ENCODE data around the gene IGLL1. TPM values are rescaled to one million over a fixed set of nuclear protein-coding genes. Genes with fewer than 3 reads are reported as not detected.
"Not testable (repeated sequence)": the region's sequence is repeated elsewhere in the genome, so short reads cannot be mapped to it uniquely, and the experiment has no call there.

IGLL1 gene
- polyA plus RNA-seq (ENCODE audit: low read depth in 6 of 6): not detected

- H3K27me3 Mint-ChIP-seq: peaks cover 9 to 32% (median 29%) of the 10 kb centered on the region in 3 donors
- H3K9me3 Mint-ChIP-seq: no peaks in the 10 kb centered on the region
- peak within 1 kb of the TSS in 3 of 6 donors; percentile 49 to 88 (median 52) for H3K27ac Mint-ChIP-seq
- peaks cover 23 to 49% (median 44%) of the 10 kb centered on the region in 3 donors for H3K4me1 Mint-ChIP-seq
- DNase-seq (no peak), ATAC-seq (ENCODE audit: low read depth in 2 of 2) (no peak)
- H3K36me3 Mint-ChIP-seq: no peaks in the 10 kb centered on the region
- H3K4me3 Mint-ChIP-seq: peak within 1 kb of the TSS in 7 of 8 donors; percentile 19 to 88 (median 66)
Observed at GRCh38 chr22:23579870-23580575, at the start of gene IGLL1. Gene IGLL1 (minus strand): TSS chr22:23580290. CDS start chr22:23580190, 100 bp downstream.

- H3K4me1 Mint-ChIP-seq; ATAC-seq (ENCODE audit: low read depth in 2 of 2); H3K27ac Mint-ChIP-seq: not testable (repeated sequence)
Observed at GRCh38 chr22:23628056-23628743, 48.1 kb upstream of the IGLL1 start.

DNA sequence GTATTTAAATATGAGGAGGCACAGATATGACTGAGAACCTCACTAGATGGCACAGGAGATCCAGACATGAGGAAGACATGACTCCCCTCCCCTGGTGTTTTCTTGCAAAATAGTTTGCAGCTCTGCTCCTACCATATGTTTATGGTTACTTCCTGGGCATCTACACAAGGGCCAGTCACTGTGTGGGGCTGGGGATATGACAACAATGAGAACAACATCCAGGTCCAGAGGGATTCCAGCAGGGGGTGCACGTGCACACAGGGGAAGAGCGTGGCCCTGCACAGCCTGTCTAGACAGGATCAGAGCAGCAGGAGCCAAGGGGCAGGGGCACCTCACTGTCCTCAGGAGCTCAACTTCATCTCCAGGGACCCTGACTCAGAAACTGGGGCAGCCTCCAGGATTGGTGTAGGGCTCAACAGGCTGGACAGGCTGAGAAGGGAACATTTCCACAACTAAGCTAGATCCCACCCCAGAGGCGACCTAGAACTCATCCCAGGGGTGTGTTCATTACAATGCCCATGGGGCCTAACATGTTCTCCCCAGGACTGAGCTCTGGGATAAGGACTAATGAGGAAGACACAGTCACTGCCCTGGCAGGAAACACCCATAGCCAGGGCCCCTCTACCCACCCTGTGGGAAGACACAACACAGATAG, 47.4 kb upstream of the IGLL1 start:
- H3K4me1 Mint-ChIP-seq, H3K9me3 Mint-ChIP-seq, H3K36me3 Mint-ChIP-seq, H3K27ac Mint-ChIP-seq, H3K27me3 Mint-ChIP-seq, H3K4me3 Mint-ChIP-seq: not testable (repeated sequence)
- peak; percentile 66 to 75 for ATAC-seq (ENCODE audit: low read depth in 2 of 2)
- peak; percentile 30 for DNase-seq

More at GRCh38 chr22:23628056-23628743, 48.1 kb upstream of the IGLL1 start:
- H3K9me3 Mint-ChIP-seq, H3K27me3 Mint-ChIP-seq, DNase-seq, H3K4me3 Mint-ChIP-seq, H3K36me3 Mint-ChIP-seq: not testable (repeated sequence)

- DNase-seq (no peak), ATAC-seq (ENCODE audit: low read depth in 2 of 2) (no peak)
- Mint-ChIP-seq H3K4me1 (peaks cover 0 to 6% (median 4%) of the 10 kb centered on the region in 3 donors), H3K36me3 (no peaks in the 10 kb centered on the region), H3K27ac (no peak overlapping the region), H3K9me3 (no peaks in the 10 kb centered on the region), H3K4me3 (peak overlapping the region in 1 of 8 donors; percentile 60), H3K27me3 (no peaks in the 10 kb centered on the region)
Observed at GRCh38 chr22:23626286-23626975, 46.3 kb upstream of the IGLL1 start.

- Mint-ChIP-seq H3K27me3 (no peaks in the 10 kb centered on the region), H3K4me3 (no peak overlapping the region), H3K4me1 (peaks cover 0 to 5% (median 4%) of the 10 kb centered on the region in 3 donors), H3K36me3 (peaks cover 0 to under 1% of the 10 kb centered on the region in 2 donors), H3K9me3 (no peaks in the 10 kb centered on the region), H3K27ac (peak overlapping the region in 2 of 6 donors; percentile 26 to 53)
- ATAC-seq (ENCODE audit: low read depth in 2 of 2) (no peak), DNase-seq (no peak)
Observed at GRCh38 chr22:23622634-23623033, 42.5 kb upstream of the IGLL1 start.

- DNase-seq; H3K27me3 Mint-ChIP-seq; H3K36me3 Mint-ChIP-seq; H3K27ac Mint-ChIP-seq; H3K9me3 Mint-ChIP-seq; H3K4me3 Mint-ChIP-seq; ATAC-seq (ENCODE audit: low read depth in 2 of 2); H3K4me1 Mint-ChIP-seq: not testable (repeated sequence)
Observed at GRCh38 chr22:23621916-23622315, 41.8 kb upstream of the IGLL1 start.

DNA sequence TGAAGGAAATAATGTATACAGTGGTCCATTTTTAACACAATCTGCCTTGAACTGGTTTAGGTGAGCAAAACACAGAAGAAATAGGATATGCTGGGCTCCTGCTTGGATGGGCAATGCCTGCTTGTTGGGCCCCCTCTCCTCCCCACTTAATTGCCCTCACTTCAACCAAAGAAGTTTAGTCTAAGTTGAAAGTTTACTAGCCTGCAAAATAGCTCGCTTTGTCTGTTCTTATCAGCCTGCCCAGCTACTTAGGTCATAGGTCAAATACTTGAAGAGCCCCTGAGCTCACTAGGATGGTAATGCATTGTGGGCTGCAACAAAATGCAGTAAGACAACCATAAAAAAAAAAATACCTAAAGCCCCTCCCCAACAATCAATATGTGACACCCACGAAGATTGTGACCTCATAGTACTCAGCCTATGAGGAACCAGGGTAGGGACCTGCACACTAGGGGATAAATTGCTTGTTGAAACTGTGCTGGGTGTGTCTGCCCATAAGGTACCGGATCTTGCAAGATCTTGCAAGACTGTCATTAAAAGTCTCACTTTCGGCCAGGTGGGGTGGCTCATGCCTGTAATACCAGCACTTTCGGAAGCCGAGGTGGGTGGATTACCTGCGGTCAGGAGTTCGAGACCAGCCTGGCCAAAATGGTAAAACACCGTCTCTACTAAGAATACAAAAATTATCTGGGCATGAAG, 41.1 kb upstream of the IGLL1 start:
- Mint-ChIP-seq H3K36me3 (peaks cover 0 to 8% of the 10 kb centered on the region in 2 donors), H3K4me1 (no peaks in the 10 kb centered on the region), H3K27ac (no peak overlapping the region), H3K4me3 (no peak overlapping the region), H3K9me3 (no peaks in the 10 kb centered on the region), H3K27me3 (no peaks in the 10 kb centered on the region)
- DNase-seq (no peak), ATAC-seq (ENCODE audit: low read depth in 2 of 2) (no peak)

- ATAC-seq (ENCODE audit: low read depth in 2 of 2): no peak
- Mint-ChIP-seq H3K9me3 (no peaks in the 10 kb centered on the region), H3K27ac (peak overlapping the region in 1 of 6 donors; percentile 34), H3K4me3 (no peak overlapping the region), H3K4me1 (no peaks in the 10 kb centered on the region), H3K27me3 (no peaks in the 10 kb centered on the region), H3K36me3 (peaks cover 0 to 12% of the 10 kb centered on the region in 2 donors)
- no peak for DNase-seq
Observed at GRCh38 chr22:23613193-23613972, 33.3 kb upstream of the IGLL1 start.

DNA sequence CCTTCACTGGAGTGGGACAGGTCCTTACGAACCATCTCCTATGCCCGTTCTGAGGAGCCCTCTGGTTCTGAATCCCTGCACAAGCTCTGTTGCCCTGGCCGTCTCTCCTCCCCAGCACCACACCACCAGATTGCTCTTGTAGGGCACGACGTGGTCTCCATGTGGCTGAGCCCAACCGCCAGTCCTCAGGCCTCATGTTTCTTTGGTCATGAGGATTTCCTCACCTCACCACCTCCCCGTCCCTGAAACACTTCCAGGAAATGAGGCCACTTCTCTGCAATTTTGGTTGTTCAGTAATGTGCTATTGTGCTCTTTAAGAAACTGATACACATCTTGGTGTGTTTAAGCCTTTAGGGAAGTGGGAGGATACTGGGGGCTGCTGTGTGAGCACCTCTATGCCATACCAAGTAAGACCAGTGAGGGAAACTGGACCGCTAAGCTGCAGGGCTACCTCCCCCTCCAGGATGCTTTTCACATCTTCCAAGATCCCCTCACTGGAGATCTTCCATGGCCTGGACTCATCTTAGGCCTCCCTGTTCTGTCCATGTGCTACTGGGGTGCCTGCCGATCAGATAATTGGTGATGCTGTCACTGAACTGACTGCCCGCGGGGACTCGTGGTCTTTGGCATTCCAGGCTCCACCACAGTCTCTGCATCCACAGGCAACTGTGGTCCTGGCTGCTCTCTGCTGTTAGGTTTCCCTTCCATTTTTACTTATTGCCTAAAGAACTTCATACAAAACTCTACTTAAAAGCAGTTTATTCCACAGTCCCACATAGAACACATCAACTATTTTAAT, 30.1 kb upstream of the IGLL1 start:
- no peak overlapping the region for H3K27ac Mint-ChIP-seq
- peaks cover 0 to 5% of the 10 kb centered on the region in 2 donors for H3K36me3 Mint-ChIP-seq

GRCh38 chr22:23608583-23608982, 28.5 kb upstream of the IGLL1 start:
- Mint-ChIP-seq H3K9me3 (no peaks in the 10 kb centered on the region), H3K36me3 (no peaks in the 10 kb centered on the region), H3K4me1 (no peaks in the 10 kb centered on the region), H3K4me3 (no peak overlapping the region), H3K27ac (no peak overlapping the region), H3K27me3 (peaks cover 0 to under 1% (median 0%) of the 10 kb centered on the region in 3 donors)
- DNase-seq (no peak), ATAC-seq (ENCODE audit: low read depth in 2 of 2) (no peak)

More for the DNA sequence above, 30.1 kb upstream of the IGLL1 start:
- Mint-ChIP-seq H3K4me3 (no peak overlapping the region), H3K4me1 (no peaks in the 10 kb centered on the region), H3K9me3 (no peaks in the 10 kb centered on the region), H3K27me3 (no peaks in the 10 kb centered on the region)
- no peak for DNase-seq
- ATAC-seq (ENCODE audit: low read depth in 2 of 2): no peak

GRCh38 chr22:23606204-23607131, 26.4 kb upstream of the IGLL1 start:
- no peaks in the 10 kb centered on the region for H3K9me3 Mint-ChIP-seq
- no peak overlapping the region for H3K4me3 Mint-ChIP-seq
- peaks cover 0 to 6% (median 0%) of the 10 kb centered on the region in 3 donors for H3K27me3 Mint-ChIP-seq
- ATAC-seq (ENCODE audit: low read depth in 2 of 2) (no peak), DNase-seq (no peak)
- no peak overlapping the region for H3K27ac Mint-ChIP-seq
- no peaks in the 10 kb centered on the region for H3K4me1 Mint-ChIP-seq
- no peaks in the 10 kb centered on the region for H3K36me3 Mint-ChIP-seq

Data from naive B cell (primary cell).